AG04450 (cell line): ENCODE results near the gene RNFT2. TPM values are rescaled to one million over a fixed set of nuclear protein-coding genes. Genes with fewer than 3 reads are reported as not detected.

Experiments
- CTCF ChIA-PET: fragments of 300-600, 350-600 bp; formaldehyde crosslinking; extraction: SDS; loops from one replicate; lab custom pipeline; 2022; ENCODE audit warnings: antibody characterized with exemption, inconsistent platforms; lab: Charles Lee
- POLR2A ChIA-PET: fragments of 350-600 bp; formaldehyde crosslinking; extraction: SDS; loops from one replicate; lab custom pipeline; 2021; ENCODE audit warnings: antibody characterized with exemption, inconsistent platforms; lab: Yijun Ruan, JAX
- DNase-seq: peaks from one replicate; pipeline ENCODE4 v3.0.0-alpha.2; 2011; ENCODE audit warnings: low read depth, low spot score
- H3K27ac ChIP-seq: one replicate; pipeline ENCODE4 v1.5.1; 2012; ENCODE audit warnings: low read depth, low read length, control low read depth
- H3K27me3 ChIP-seq: one replicate; pipeline ENCODE4 v1.6.0; 2012; ENCODE audit warnings: low read length; ENCODE audit not compliant: control insufficient read depth, insufficient read depth
- H3K4me3 ChIP-seq: 2 replicates; pipeline ENCODE4 v1.5.1; 2011; ENCODE audit warnings: mild to moderate bottlenecking, low read depth, low read length, control low read depth
- H3K9me3 ChIP-seq: 2 replicates; pipeline ENCODE4 v1.5.1; 2012; ENCODE audit warnings: low read length; ENCODE audit not compliant: control insufficient read depth, insufficient read depth
- polyA plus RNA-seq: library from polyadenylated mRNA; depleted of rRNA; stranded (reverse); fragments of >200 nt; gene quantifications from 2 replicates; pipeline ENCODE4 v1.2.3, GENCODE V29; 2011
- TF ChIP-seq, protein P1 (sequence below): IDR thresholded peaks from 2 replicates; pipeline ENCODE4 v1.5.1; 2011; ENCODE audit warnings: low read depth, low read length, control low read depth, inconsistent platforms

RNFT2 gene
- polyA plus RNA-seq, 1 experiment = 2.3 TPM

DNA sequence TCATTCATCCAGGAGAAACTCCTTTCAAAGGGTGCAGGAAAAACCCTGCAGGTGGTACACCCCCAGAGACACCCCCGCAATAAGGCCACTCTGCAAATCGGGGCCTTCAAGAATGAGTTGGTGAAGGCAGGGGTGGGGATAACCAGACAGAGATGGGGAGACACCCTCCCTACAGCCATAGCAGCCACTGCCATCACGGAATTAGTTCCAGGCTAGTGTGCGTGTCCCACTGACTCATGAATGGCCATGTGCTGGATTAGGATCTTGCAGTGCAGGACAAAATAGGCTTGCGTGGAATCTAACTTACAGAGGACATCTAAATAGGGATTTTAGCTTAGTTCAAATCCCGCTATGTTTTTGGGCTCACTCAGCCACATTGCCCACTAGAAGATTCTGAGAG, 38.0 kb upstream of the RNFT2 start:
- ChIA-PET POLR2A (no interaction called here), CTCF (interaction anchor here (0.7 to 2.5 kb wide), 2 partner anchors 182 to 609 kb away, joined by 3 to 11 read pairs; no protein-coding TSS in a partner anchor)
- DNase-seq = no peak

DNA sequence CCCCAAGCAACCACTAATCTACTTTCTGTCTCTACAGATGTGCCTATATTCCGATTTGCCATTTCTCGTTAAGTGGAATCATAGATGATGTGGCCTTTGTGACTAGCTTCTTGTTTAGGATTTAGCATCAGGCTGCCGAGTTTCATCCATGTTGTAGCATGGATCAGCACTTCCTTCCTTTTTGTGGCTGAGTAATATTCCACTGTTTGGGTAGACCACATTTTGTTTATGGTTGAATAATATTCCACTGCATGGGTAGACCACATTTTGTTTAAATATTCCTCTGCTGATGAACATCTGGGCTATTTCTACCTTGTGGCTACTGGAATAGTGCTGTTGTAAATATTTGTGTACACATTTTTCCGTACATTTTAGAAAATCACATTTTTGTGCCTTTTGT, 36.7 kb upstream of the RNFT2 start:
- Histone ChIP-seq H3K27me3 (peaks cover 4% of the 10 kb centered on the region), H3K27ac (no peak overlapping the region), H3K4me3 (no peak overlapping the region), H3K9me3 (no peaks in the 10 kb centered on the region)
- ChIA-PET POLR2A (no interaction called here), CTCF (interaction anchor here (0.7 to 2.5 kb wide), 3 partner anchors 181 to 1385 kb away, joined by 3 to 11 read pairs (median 3); no protein-coding TSS in a partner anchor)
- TF ChIP-seq, protein P1, sequence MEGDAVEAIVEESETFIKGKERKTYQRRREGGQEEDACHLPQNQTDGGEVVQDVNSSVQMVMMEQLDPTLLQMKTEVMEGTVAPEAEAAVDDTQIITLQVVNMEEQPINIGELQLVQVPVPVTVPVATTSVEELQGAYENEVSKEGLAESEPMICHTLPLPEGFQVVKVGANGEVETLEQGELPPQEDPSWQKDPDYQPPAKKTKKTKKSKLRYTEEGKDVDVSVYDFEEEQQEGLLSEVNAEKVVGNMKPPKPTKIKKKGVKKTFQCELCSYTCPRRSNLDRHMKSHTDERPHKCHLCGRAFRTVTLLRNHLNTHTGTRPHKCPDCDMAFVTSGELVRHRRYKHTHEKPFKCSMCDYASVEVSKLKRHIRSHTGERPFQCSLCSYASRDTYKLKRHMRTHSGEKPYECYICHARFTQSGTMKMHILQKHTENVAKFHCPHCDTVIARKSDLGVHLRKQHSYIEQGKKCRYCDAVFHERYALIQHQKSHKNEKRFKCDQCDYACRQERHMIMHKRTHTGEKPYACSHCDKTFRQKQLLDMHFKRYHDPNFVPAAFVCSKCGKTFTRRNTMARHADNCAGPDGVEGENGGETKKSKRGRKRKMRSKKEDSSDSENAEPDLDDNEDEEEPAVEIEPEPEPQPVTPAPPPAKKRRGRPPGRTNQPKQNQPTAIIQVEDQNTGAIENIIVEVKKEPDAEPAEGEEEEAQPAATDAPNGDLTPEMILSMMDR = no peak
- DNase-seq = no peak

More for the DNA sequence above, 38.0 kb upstream of the RNFT2 start:
- no peak overlapping the region for H3K27ac ChIP-seq
- H3K4me3 ChIP-seq = no peak overlapping the region
- TF ChIP-seq, protein P1 = no peak
- H3K9me3 ChIP-seq = no peaks in the 10 kb centered on the region
- peaks cover 14% of the 10 kb centered on the region for H3K27me3 ChIP-seq

DNA sequence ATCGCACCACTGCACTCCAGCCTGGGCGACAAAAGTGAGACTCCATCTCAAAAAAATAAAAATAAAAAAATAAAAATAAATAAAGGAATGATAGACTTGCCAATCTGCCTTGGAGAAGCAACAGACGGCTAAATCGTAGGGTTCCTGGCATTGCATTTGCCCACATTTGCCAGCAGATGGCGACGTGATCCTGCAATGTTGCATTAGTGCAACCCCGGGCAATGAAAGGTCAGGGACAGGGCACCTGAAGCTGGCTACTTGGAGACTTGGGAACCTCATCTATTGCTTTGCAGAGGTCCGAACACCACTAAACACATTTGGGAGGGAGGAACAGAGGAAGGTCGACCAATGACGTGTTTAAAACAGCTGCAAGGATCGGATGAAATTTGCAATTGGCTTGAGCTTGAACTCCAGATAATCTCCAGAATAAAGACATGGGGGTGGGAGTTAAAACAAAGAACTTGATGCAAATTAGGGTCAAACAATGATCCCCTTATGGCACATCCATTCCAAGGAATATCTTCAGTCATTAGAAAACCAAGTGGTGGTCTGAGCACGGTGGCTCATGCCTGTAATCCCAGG, 34.8 kb upstream of the RNFT2 start:
- Histone ChIP-seq H3K27me3 (no peaks in the 10 kb centered on the region), H3K9me3 (no peaks in the 10 kb centered on the region), H3K27ac (no peak overlapping the region), H3K4me3 (no peak overlapping the region)
- TF ChIP-seq, protein P1 = peak; percentile 95
- CTCF ChIA-PET = interaction anchor here (0.6 to 4.1 kb wide), 26 partner anchors 9 to 646 kb away, joined by 3 to 37 read pairs (median 4); no protein-coding TSS in a partner anchor
- no peak for DNase-seq
- POLR2A ChIA-PET = no interaction called here

DNA sequence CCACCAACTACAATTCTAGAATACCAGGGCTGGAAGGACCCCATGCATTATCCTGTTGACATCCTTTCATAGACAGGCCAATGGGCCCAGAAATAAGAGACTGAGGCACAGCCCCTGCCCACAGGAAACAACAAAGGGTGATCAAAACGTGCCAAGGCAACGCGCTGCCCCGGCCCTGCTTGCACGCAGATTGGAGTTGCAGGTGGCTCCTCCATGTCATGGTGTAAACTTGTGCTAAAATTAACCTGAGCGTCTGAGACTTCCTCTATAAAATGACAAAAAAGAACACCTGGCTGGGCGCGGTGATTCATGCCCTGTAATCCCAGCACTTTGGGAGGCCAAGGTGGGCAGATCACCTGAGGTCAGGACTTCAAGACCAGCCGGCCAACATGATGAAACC, 30.4 kb upstream of the RNFT2 start:
- Histone ChIP-seq H3K9me3 (no peaks in the 10 kb centered on the region), H3K27me3 (no peaks in the 10 kb centered on the region), H3K4me3 (no peak overlapping the region), H3K27ac (no peak overlapping the region)
- DNase-seq = no peak
- ChIA-PET CTCF (interaction anchor here (1.1 kb wide), 1 partner anchor 11 kb away, joined by 4 read pairs; no protein-coding TSS in a partner anchor), POLR2A (no interaction called here)
- TF ChIP-seq, protein P1 = no peak
